GM06990 (cell line): ENCODE measurements around the gene CCDC51.

Experiments
- DNase-seq: peaks from one replicate; pipeline ENCODE4 v3.0.0-alpha.2; 2011; ENCODE audit not compliant: insufficient read length; ENCODE audit errors: extremely low read depth
- H3K27me3 ChIP-seq: replicated peaks from 2 replicates; pipeline ENCODE4 v1.6.0; 2011; ENCODE audit warnings: low read length; ENCODE audit not compliant: control insufficient read depth, insufficient read depth
- H3K36me3 ChIP-seq: 2 replicates; pipeline ENCODE4 v1.5.1; 2011; ENCODE audit warnings: low read length; ENCODE audit not compliant: control insufficient read depth, insufficient read depth
- H3K4me3 ChIP-seq: replicated peaks from 2 replicates; pipeline ENCODE4 v1.5.1; 2011; ENCODE audit warnings: low read depth, mild to moderate bottlenecking, control low read depth, low read length
- TF ChIP-seq, protein P1 (sequence below): IDR thresholded peaks from 2 replicates; pipeline ENCODE4 v1.5.1; 2011; ENCODE audit warnings: low read length, control low read depth, mild to moderate bottlenecking, inconsistent platforms; ENCODE audit not compliant: insufficient read depth, poor library complexity, severe bottlenecking

CCDC51 gene

DNA sequence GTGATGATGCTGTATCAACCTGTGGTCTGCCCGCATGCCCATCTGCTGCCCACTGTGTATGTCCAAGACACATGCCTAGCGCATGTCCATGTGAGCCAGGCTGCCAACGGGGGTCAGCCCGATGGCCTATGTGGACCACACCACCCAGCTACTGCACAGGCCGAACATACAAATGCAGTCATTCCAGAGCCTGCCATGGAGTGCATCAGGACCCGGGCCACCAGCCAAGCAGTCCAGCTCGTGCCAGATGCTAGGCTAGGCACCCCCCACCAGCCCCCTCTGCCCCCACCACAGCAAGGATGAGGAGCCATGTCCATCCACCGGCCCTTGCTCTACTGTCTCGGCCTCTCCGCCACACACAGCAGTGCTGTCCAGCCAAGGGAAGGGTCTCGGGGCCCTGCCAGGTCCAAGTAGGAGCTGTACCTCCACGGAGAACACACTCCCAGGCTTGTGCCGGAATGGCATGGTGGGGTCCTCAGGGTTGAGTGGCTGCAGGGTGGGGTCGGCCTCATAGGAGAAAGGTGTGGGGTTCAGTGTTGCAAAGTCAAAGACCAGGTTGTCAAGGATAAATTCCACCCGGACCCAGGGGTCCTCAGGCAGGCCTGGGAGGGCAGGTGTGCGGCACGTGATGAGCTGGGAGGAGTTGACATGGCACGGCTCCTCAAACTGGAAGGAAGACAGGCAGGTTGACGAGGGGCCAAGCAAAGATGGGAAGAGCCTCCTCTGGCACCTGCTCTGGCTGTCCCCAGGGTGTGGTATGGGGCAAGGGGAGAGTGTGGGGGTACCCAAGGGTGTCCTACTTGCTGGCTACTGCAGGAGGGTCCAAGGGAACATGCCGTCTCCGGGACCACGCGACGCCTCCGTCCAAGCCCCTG, 25.3 kb downstream of the CCDC51 start:
- Histone ChIP-seq H3K4me3 (no peak overlapping the region), H3K36me3 (no peaks in the 10 kb centered on the region; the same call in 1 of the 2 replicates), H3K27me3 (no peaks in the 10 kb centered on the region)
- DNase-seq: no peak
- TF ChIP-seq, protein P1, sequence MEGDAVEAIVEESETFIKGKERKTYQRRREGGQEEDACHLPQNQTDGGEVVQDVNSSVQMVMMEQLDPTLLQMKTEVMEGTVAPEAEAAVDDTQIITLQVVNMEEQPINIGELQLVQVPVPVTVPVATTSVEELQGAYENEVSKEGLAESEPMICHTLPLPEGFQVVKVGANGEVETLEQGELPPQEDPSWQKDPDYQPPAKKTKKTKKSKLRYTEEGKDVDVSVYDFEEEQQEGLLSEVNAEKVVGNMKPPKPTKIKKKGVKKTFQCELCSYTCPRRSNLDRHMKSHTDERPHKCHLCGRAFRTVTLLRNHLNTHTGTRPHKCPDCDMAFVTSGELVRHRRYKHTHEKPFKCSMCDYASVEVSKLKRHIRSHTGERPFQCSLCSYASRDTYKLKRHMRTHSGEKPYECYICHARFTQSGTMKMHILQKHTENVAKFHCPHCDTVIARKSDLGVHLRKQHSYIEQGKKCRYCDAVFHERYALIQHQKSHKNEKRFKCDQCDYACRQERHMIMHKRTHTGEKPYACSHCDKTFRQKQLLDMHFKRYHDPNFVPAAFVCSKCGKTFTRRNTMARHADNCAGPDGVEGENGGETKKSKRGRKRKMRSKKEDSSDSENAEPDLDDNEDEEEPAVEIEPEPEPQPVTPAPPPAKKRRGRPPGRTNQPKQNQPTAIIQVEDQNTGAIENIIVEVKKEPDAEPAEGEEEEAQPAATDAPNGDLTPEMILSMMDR: no peak

DNA sequence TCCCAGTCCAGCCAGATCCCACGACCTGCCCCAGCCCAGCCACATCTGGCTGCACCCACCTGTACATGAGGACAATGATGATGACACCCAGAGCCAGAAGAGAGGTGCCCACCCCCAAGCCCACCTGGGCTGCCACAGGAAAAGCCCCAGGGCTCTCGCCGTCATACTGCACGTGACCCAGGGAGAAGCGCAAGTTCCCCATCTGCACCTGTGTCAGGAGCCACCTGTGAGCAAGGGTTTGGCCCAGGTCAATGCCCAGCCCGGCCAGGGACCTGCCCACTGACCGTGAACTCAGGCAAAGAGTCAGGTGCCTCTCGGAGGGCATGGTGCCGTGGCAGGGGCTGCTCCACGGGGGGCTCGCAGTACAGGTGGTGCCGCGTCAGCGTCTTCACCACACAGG, 26.3 kb downstream of the CCDC51 start:
- DNase-seq: no peak
- TF ChIP-seq, protein P1: no peak
- Histone ChIP-seq H3K27me3 (no peaks in the 10 kb centered on the region), H3K4me3 (no peak overlapping the region), H3K36me3 (no peaks in the 10 kb centered on the region; the same call in 1 of the 2 replicates)

DNA sequence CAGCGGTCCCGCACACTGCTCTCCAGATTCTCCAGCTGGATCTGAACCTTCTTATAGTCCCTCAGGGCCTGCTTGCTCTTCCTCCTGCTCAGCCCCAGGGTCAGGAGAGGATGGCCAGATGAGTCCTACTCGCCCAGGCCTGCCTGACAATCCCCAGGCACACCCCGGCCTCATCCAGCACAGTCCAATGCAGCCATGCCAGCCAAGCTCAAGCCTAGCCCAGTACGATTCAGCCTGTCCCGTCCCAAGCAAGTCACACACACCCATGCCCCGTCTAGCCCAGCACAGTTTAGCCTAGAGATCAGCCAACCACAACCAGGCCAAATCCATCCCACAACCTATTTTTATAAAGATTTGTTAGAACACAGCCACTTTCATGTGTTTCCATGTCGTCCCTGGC, 26.8 kb downstream of the CCDC51 start:
- TF ChIP-seq, protein P1: no peak
- no peaks in the 10 kb centered on the region for H3K27me3 ChIP-seq
- H3K4me3 ChIP-seq: no peak overlapping the region
- no peaks in the 10 kb centered on the region; the same call in 1 of the 2 replicates for H3K36me3 ChIP-seq
- DNase-seq: no peak

DNA sequence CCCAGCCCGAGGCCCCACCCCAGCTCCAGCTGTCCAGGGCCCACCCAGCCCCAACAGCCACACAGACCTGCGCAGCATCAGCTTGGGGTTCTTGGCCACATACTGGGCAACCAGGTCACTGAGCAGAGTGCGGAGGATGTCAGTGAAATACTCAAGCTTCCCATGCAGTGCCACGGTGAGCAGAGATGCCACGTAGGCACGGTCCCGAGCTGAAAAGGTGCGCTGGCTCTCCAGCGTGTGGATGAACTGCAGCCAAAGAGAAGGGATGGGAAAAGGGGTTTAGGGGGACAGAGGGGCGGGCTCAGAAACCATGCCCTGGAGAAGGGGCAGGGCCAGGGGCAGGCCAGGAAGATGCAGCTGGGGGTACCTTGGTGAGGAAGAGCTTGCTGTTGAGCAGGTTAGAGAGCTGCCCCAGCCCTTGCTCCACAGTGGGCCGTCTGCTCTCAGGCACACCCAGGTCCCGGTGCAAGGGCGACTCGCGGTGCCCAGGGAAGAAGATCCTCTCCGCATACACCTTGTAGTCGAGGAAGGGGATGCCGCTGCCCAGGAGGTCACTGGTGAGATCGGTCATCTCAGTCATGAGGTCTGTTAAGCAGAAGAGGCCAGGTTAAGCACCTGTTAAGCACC, 27.4 kb downstream of the CCDC51 start:
- no peak overlapping the region for H3K4me3 ChIP-seq
- no peaks in the 10 kb centered on the region; the same call in 1 of the 2 replicates for H3K36me3 ChIP-seq
- DNase-seq: no peak
- TF ChIP-seq, protein P1: no peak
- H3K27me3 ChIP-seq: no peaks in the 10 kb centered on the region

DNA sequence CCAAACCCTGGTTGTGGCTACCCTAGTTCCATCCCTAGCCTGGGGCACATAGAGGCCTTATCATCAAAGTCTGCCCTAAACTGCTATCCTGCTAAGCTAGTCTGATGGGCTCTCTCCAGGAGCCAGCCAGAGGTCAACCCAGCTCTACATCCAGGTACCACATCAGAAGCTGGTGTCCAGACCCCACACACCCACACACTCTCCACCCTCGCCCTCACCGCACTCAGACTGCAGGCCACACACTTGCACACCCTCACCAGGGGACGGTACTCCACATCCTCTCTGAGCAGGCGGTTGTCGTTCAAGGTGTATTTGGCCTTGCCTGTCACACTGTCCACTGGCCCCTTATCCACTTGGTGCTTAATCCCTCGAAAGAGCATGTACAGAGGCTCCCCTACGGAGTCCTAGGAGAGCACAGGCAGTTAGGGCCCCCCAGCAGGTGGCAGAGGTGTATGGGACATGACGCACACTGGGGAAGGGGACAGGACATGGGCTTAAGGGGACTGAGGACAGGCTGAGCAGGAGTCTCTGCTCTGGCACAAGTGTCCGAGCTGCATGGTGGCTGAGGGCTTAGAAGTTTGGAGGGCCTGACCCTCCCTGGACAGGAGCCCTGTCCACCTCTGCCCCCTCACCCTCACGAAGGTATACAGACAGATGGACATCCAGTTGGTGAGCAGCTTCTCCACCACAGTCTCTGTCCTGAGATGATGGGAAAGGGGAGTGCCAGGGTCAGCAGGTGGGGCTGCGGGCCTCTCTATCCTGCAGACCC, 28.1 kb downstream of the CCDC51 start:
- no peak for DNase-seq
- no peaks in the 10 kb centered on the region; the same call in 1 of the 2 replicates for H3K36me3 ChIP-seq
- TF ChIP-seq, protein P1: no peak
- no peaks in the 10 kb centered on the region for H3K27me3 ChIP-seq
- H3K4me3 ChIP-seq: no peak overlapping the region
